ENCODE measurements around the gene TP53I11. TPM values are rescaled to one million over a fixed set of nuclear protein-coding genes. Genes with fewer than 3 reads are reported as not detected.

The TP53I11 gene
- total and polyA plus RNA-seq, 2 experiments from 2014 or later: 59.9 to 117 TPM

GRCh38 chr11:44886790-44887140 is 63.9 kb downstream of the TP53I11 start:
- in situ Hi-C loops (cut with MboI): no loop called here
- DNase-seq: peak; percentile 90
- no peaks in the 10 kb centered on the region for H3K36me3 ChIP-seq (ENCODE audit: low read depth)
- peaks cover 17% of the 10 kb centered on the region for H3K4me1 ChIP-seq (ENCODE audit: insufficient read depth)
- no peak for TF ChIP-seq EZH2phosphoT487 (IDR thresholded peaks at IDR 0.05; ENCODE audit: insufficient read depth, low read depth)
- no peak for TF ChIP-seq EZH2 (IDR thresholded peaks at IDR 0.05; ENCODE audit: insufficient read depth, poor library complexity, severe bottlenecking)
- 0 out of 2 replicates have a peak overlapping the region, but pooled peaks have one; percentile 20 for H3K27ac ChIP-seq
- whole genome bisulfite sequencing, 2 experiments (ENCODE audit: low coverage in 1 of 2, low lambda C conversion rate in 2 of 2, missing lambda C conversion rate in 2 of 2): 0% methylated on average over 3 of the region's 3 CpGs
- H3K4me2 ChIP-seq (ENCODE audit: unreplicated experiment): peak overlapping the region; percentile 13
- H3K9me2 ChIP-seq (ENCODE audit: insufficient read depth): no peaks in the 10 kb centered on the region
- H3F3A ChIP-seq (ENCODE audit: insufficient read depth): peaks cover 12% of the 10 kb centered on the region
- no peaks in the 10 kb centered on the region for H3K79me2 ChIP-seq (ENCODE audit: insufficient read depth)
- no peak overlapping the region for H3K4me3 ChIP-seq
- H3K9me3 ChIP-seq (ENCODE audit: low read depth): no peaks in the 10 kb centered on the region
- H4K20me1 ChIP-seq (ENCODE audit: insufficient read depth): no peaks in the 10 kb centered on the region
- no peak overlapping the region for H3K9ac ChIP-seq
- peaks cover 3% of the 10 kb centered on the region for H3K27me3 ChIP-seq (replicated peaks; ENCODE audit: insufficient read depth)
- no peak overlapping the region for H2AFZ ChIP-seq

- no peak for DNase-seq
- Histone ChIP-seq H3F3A (ENCODE audit: insufficient read depth) (peaks cover 12% of the 10 kb centered on the region), H4K20me1 (ENCODE audit: insufficient read depth) (no peaks in the 10 kb centered on the region), H3K9ac (no peak overlapping the region), H3K79me2 (ENCODE audit: insufficient read depth) (no peaks in the 10 kb centered on the region), H3K27me3 (replicated peaks; ENCODE audit: insufficient read depth) (peaks cover 3% of the 10 kb centered on the region), H2AFZ (no peak overlapping the region), H3K9me3 (ENCODE audit: low read depth) (no peaks in the 10 kb centered on the region), H3K9me2 (ENCODE audit: insufficient read depth) (no peaks in the 10 kb centered on the region), H3K4me3 (no peak overlapping the region), H3K27ac (0 out of 2 replicates have a peak overlapping the region, but pooled peaks have one; percentile 20), H3K4me2 (ENCODE audit: unreplicated experiment) (no peak overlapping the region), H3K4me1 (ENCODE audit: insufficient read depth) (peaks cover 17% of the 10 kb centered on the region), H3K36me3 (ENCODE audit: low read depth) (no peaks in the 10 kb centered on the region)
- in situ Hi-C loops (cut with MboI): no loop called here
- WGBS, 2 experiments (ENCODE audit: low coverage in 1 of 2, low lambda C conversion rate in 2 of 2, missing lambda C conversion rate in 2 of 2): 61 to 69% methylated on average over 13 of the region's 13 CpGs
- TF ChIP-seq EZH2 (IDR thresholded peaks at IDR 0.05; ENCODE audit: insufficient read depth, poor library complexity, severe bottlenecking) (no peak), EZH2phosphoT487 (IDR thresholded peaks at IDR 0.05; ENCODE audit: insufficient read depth, low read depth) (no peak)
Observed at GRCh38 chr11:44885919-44886789, 64.5 kb downstream of the TP53I11 start.

GRCh38 chr11:44885065-44885810 is 65.4 kb downstream of the TP53I11 start:
- H3K9me3 ChIP-seq (ENCODE audit: low read depth): no peaks in the 10 kb centered on the region
- no peaks in the 10 kb centered on the region for H3K79me2 ChIP-seq (ENCODE audit: insufficient read depth)
- 92 to 93% methylated on average over 12 of the region's 12 CpGs for WGBS, 2 experiments (ENCODE audit: low coverage in 1 of 2, low lambda C conversion rate in 2 of 2, missing lambda C conversion rate in 2 of 2)
- H3K27ac ChIP-seq: no peak overlapping the region
- in situ Hi-C loops (cut with MboI): no loop called here
- peaks cover 3% of the 10 kb centered on the region for H3K27me3 ChIP-seq (replicated peaks; ENCODE audit: insufficient read depth)
- H3K9me2 ChIP-seq (ENCODE audit: insufficient read depth): no peaks in the 10 kb centered on the region
- H3K4me2 ChIP-seq (ENCODE audit: unreplicated experiment): no peak overlapping the region
- TF ChIP-seq EZH2phosphoT487 (IDR thresholded peaks at IDR 0.05; ENCODE audit: insufficient read depth, low read depth) (no peak), EZH2 (IDR thresholded peaks at IDR 0.05; ENCODE audit: insufficient read depth, poor library complexity, severe bottlenecking) (no peak)
- H3F3A ChIP-seq (ENCODE audit: insufficient read depth): peaks cover 12% of the 10 kb centered on the region
- DNase-seq: no peak
- H3K4me1 ChIP-seq (ENCODE audit: insufficient read depth): peaks cover 17% of the 10 kb centered on the region
- no peaks in the 10 kb centered on the region for H3K36me3 ChIP-seq (ENCODE audit: low read depth)
- H4K20me1 ChIP-seq (ENCODE audit: insufficient read depth): no peaks in the 10 kb centered on the region
- no peak overlapping the region for H2AFZ ChIP-seq
- no peak overlapping the region for H3K4me3 ChIP-seq
- no peak overlapping the region for H3K9ac ChIP-seq

- no peak overlapping the region for H3K4me2 ChIP-seq (ENCODE audit: unreplicated experiment)
- 84 to 88% methylated on average over 6 of the region's 6 CpGs for WGBS, 2 experiments (ENCODE audit: low coverage in 1 of 2, low lambda C conversion rate in 2 of 2, missing lambda C conversion rate in 2 of 2)
- no peaks in the 10 kb centered on the region for H3K9me2 ChIP-seq (ENCODE audit: insufficient read depth)
- H3K36me3 ChIP-seq (ENCODE audit: low read depth): no peaks in the 10 kb centered on the region
- no peak for TF ChIP-seq EZH2 (IDR thresholded peaks at IDR 0.05; ENCODE audit: insufficient read depth, poor library complexity, severe bottlenecking)
- TF ChIP-seq EZH2phosphoT487 (IDR thresholded peaks at IDR 0.05; ENCODE audit: insufficient read depth, low read depth): no peak
- no peaks in the 10 kb centered on the region for H3K79me2 ChIP-seq (ENCODE audit: insufficient read depth)
- H3K4me3 ChIP-seq: no peak overlapping the region
- H3F3A ChIP-seq (ENCODE audit: insufficient read depth): peaks cover 12% of the 10 kb centered on the region
- no peak overlapping the region for H3K27ac ChIP-seq
- no peak for DNase-seq
- in situ Hi-C loops (cut with MboI): no loop called here
- H3K9me3 ChIP-seq (ENCODE audit: low read depth): no peaks in the 10 kb centered on the region
- no peak overlapping the region for H3K9ac ChIP-seq
- H4K20me1 ChIP-seq (ENCODE audit: insufficient read depth): no peaks in the 10 kb centered on the region
- H3K27me3 ChIP-seq (replicated peaks; ENCODE audit: insufficient read depth): peaks cover 3% of the 10 kb centered on the region
- H2AFZ ChIP-seq: no peak overlapping the region
- H3K4me1 ChIP-seq (ENCODE audit: insufficient read depth): peaks cover 17% of the 10 kb centered on the region
Observed at GRCh38 chr11:44884056-44884455, 66.6 kb downstream of the TP53I11 start.
